ENCODE data around the gene GOLGA6A.

Gene GOLGA6A

GRCh38 chr15:74035121-74036017 lies 47.0 kb downstream of the GOLGA6A start:
- DNase-seq = no peak

GRCh38 chr15:74034206-74034755 lies 48.1 kb downstream of the GOLGA6A start:
- no peak for DNase-seq

- no peak for DNase-seq
These were observed 49.5 kb downstream of the GOLGA6A start for GRCh38 chr15:74032606-74033561.

DNA sequence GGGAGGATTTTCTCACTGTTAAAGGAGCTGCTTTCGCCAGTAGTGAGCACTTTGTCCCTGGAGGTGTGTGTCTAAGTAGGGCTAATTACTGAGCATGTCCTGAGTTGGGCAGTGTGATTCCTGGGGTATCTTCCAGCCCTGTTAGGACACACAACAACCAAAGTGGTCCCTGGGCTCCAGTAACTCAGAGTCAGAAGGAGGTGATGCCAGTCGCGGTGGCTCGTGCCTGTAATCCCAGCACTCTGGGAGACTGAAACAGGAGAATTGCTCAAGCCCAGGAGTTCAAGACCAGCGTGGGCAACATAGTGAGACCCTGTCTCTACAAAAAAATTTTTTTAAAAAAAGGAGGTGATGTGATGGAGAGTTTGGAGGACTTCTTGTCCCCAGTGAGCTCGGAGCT lies 50.3 kb downstream of the GOLGA6A start:
- DNase-seq = no peak

GRCh38 chr15:74028646-74029045 lies 53.7 kb downstream of the GOLGA6A start:
- DNase-seq = no peak

- no peak for DNase-seq
These were observed 54.7 kb downstream of the GOLGA6A start for GRCh38 chr15:74027688-74028087.

GRCh38 chr15:74025436-74025835 lies 56.9 kb downstream of the GOLGA6A start:
- DNase-seq = no peak

DNA sequence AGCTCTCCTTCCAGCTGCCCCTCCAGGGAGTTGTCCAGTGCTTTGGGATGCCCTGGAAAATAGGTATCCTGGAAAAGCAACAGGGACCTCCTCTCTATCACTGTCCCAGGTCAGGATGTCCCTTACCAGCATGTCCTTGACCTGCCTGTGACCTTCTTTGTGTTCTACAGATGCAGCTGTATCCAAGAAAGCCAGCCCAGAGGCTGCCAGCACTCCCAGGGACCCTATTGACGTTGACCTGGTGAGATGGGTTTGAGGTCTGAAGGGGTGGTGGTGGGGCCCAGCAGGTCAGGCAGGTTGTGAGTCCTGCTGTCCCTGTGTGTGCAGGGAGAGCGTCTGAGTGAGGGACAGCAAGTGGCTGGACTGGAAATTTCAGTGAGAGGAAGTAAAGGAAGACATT lies 57.7 kb downstream of the GOLGA6A start:
- no peak for DNase-seq

DNA sequence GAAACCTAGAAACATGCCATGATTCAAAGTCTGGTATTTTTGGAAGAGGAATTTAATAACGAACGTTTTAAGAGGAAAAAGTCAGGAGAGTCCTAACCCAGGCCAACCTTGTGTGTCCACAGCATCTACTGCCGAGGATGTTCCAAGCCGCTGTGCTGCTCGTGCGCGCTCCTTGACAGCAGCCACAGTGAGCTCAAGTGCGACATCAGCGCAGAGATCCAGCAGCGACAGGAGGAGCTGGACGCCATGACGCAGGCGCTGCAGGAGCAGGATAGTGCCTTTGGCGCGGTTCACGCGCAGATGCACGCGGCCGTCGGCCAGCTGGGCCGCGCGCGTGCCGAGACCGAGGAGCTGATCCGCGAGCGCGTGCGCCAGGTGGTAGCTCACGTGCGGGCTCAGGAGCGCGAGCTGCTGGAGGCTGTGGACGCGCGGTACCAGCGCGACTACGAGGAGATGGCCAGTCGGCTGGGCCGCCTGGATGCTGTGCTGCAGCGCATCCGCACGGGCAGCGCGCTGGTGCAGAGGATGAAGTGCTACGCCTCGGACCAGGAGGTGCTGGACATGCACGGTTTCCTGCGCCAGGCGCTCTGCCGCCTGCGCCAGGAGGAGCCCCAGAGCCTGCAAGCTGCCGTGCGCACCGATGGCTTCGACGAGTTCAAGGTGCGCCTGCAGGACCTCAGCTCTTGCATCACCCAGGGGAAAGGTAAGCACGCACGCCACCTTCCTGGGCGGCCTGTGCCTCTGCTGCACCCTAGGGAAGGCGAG lies 59.5 kb downstream of the GOLGA6A start:
- no peak for DNase-seq
